ENCODE data around the gene TMEM120A.

The TMEM120A gene

GRCh38 chr7:75980430-75981202 lies 13.8 kb downstream of the TMEM120A start:
- no peak for DNase-seq

- no peak for DNase-seq
Observed at GRCh38 chr7:75979759-75980429, 14.5 kb downstream of the TMEM120A start.

GRCh38 chr7:75977743-75978142 lies 16.7 kb downstream of the TMEM120A start:
- no peak for DNase-seq

- DNase-seq: peak; percentile 65 to 68
Observed at GRCh38 chr7:75971961-75972763, 22.2 kb downstream of the TMEM120A start.

- no peak for DNase-seq
Observed at GRCh38 chr7:75971309-75971960, 23.0 kb downstream of the TMEM120A start.

GRCh38 chr7:75969704-75970498 lies 24.5 kb downstream of the TMEM120A start:
- no peak for DNase-seq

- DNase-seq: peak; percentile 7 to 27
Observed at GRCh38 chr7:75969182-75969581, 25.2 kb downstream of the TMEM120A start.

- no peak for DNase-seq
Observed at GRCh38 chr7:75968561-75969001, 25.8 kb downstream of the TMEM120A start.

GRCh38 chr7:75968012-75968411 lies 26.4 kb downstream of the TMEM120A start:
- no peak for DNase-seq

GRCh38 chr7:75967487-75967997 lies 26.9 kb downstream of the TMEM120A start:
- peak; percentile 61 to 64 for DNase-seq

- no peak for DNase-seq
Observed at GRCh38 chr7:75967055-75967454, 27.3 kb downstream of the TMEM120A start.

- DNase-seq: no peak
Observed at GRCh38 chr7:75966190-75966961, 28.0 kb downstream of the TMEM120A start.

GRCh38 chr7:75965617-75966016 lies 28.8 kb downstream of the TMEM120A start:
- DNase-seq: no peak

GRCh38 chr7:75963381-75963995 lies 30.9 kb downstream of the TMEM120A start:
- no peak for DNase-seq

- DNase-seq: no peak
Observed at GRCh38 chr7:75962607-75963380, 31.6 kb downstream of the TMEM120A start.

- no peak for DNase-seq
Observed at GRCh38 chr7:75961218-75961617, 33.2 kb downstream of the TMEM120A start.

- DNase-seq: no peak
Observed at GRCh38 chr7:75960372-75960771, 34.0 kb downstream of the TMEM120A start.

- DNase-seq: no peak
Observed at GRCh38 chr7:75958802-75959543, 35.4 kb downstream of the TMEM120A start.
